H1 (cell line): Measurements from ENCODE around the gene KRT78. TPM values are rescaled to one million over a fixed set of nuclear protein-coding genes. Genes with fewer than 3 reads are reported as not detected.

Source experiments
- CEBPB ChIP-seq: IDR thresholded peaks from 2 replicates; pipeline ENCODE4 v1.6.1; 2012; ENCODE audit warnings: low read depth, low read length
- KDM1A ChIP-seq: fragments of 200-600, 300-600 bp; sonication (generic); IDR thresholded peaks from 2 replicates; pipeline ENCODE4 v1.7.1; 2016; ENCODE audit warnings: mild to moderate bottlenecking, low read length, borderline replicate concordance
- MAX ChIP-seq: IDR thresholded peaks from 2 replicates; pipeline ENCODE4 v1.6.1; 2012; ENCODE audit warnings: inconsistent platforms
- TAF7 ChIP-seq: optimal IDR thresholded peaks from 2 replicates; pipeline ENCODE3; 2011; ENCODE audit warnings: low read depth, mild to moderate bottlenecking, inconsistent platforms, low read length, moderate library complexity, borderline replicate concordance
- polyA plus RNA-seq, 7 experiments: library from polyadenylated mRNA; depleted of rRNA in 3 of 7; stranded (reverse) in 5 of 7; unstranded in 2 of 7; fragments of >200 nt in 5 of 7; fragments of 200-250 nt in 2 of 7; gene quantifications; 1 replicate in 5 of 7; 2 replicates in 1 of 7; 4 replicates in 1 of 7; pipeline versions ENCODE4 v1.2.1 to v1.2.3, GENCODE V29; 2011 to 2013; ENCODE audit warnings: missing spikeins in 2 of 7, mixed read lengths in 2 of 7
- total RNA-seq: library from RNA; stranded (reverse); fragmentation: NEBNext Ultra II Directional; extraction: Animal tissue kit (Norgen Biotek cat#: 25700); gene quantifications from 2 replicates; pipeline ENCODE4 v1.2.1, GENCODE V29; 2021

KRT78 gene
- total and polyA plus RNA-seq, 2 of the 8 experiments (the other 6 are each of a cell fraction or from before 2014, with no cell fraction given), result not detected

- no peak for TF ChIP-seq TAF7
- no peak for TF ChIP-seq MAX
- no peak for TF ChIP-seq CEBPB
- TF ChIP-seq KDM1A, result no peak
Measured at GRCh38 chr12:52857500-52857899, 8.7 kb upstream of the KRT78 start (continued).
